Colonic mucosa (tissue), 4 donors: ENCODE measurements around the gene SERPINA7. TPM values are rescaled to one million over a fixed set of nuclear protein-coding genes. Genes with fewer than 3 reads are reported as not detected.
"Not testable (repeated sequence)": the region's sequence is repeated elsewhere in the genome, so short reads cannot be mapped to it uniquely, and the experiment has no call there.

ENCODE experiments used
- DNase-seq: peaks from one replicate; pipeline ENCODE4 v3.0.0-alpha.2; 2020
- H3K27ac ChIP-seq: fragments of 200-600 bp; one replicate; pipeline ENCODE4 v1.8.0; 2021
- H3K27me3 ChIP-seq: fragments of 200-600 bp; one replicate; pipeline ENCODE4 v1.8.0; 2021
- H3K36me3 ChIP-seq: fragments of 200-600 bp; one replicate; pipeline ENCODE4 v1.8.0; 2021
- H3K4me1 ChIP-seq: fragments of 200-600 bp; one replicate; pipeline ENCODE4 v1.8.0; 2021; ENCODE audit warnings: mild to moderate bottlenecking
- H3K4me3 ChIP-seq: fragments of 200-600 bp; one replicate; pipeline ENCODE4 v1.8.0; 2021
- H3K9ac ChIP-seq, 2 donors: one replicate each; pipeline ENCODE4 v1.7.0; 2013; ENCODE audit warnings: control low read depth in 2 of 2, low read depth in 2 of 2, low read length in 2 of 2
- H3K9me3 ChIP-seq: fragments of 200-600 bp; one replicate; pipeline ENCODE4 v1.8.0; 2021
- CTCF ChIP-seq: fragments of 200-600 bp; IDR thresholded peaks from one replicate; pipeline ENCODE4 v1.8.0; 2022; ENCODE audit warnings: antibody characterized with exemption, mild to moderate bottlenecking
- intact Hi-C: fragments of 100-400 bp; cut with DNase I; formaldehyde crosslinking; loops from one replicate; pipeline ENCODE4 v1.14.1; 2022
- total RNA-seq, 2 donors: library from RNA; stranded (reverse); fragmentation: NEBNext Ultra II Directional in 1 of 2; extraction: Animal tissue kit (Norgen Biotek cat#: 25700) in 1 of 2; gene quantifications; one replicate each; pipeline ENCODE4 v1.2.1, GENCODE V29; 2021
- donor health status: healthy.
- donor health status: DM: no; HTN: no; CAD: no.
- donor health status: DM: no; HTN: no; CAD: no.

The SERPINA7 gene
- total RNA-seq, 2 donors from 2014 or later: 0.62 TPM; not detected in 1

GRCh38 chrX:106022238-106022637, 16.3 kb downstream of the SERPINA7 start:
- TF ChIP-seq CTCF: no peak
- no peaks in the 10 kb centered on the region for H3K4me1 ChIP-seq
- intact Hi-C loops: no loop called here
- H3K27ac ChIP-seq: no peak overlapping the region
- H3K9ac ChIP-seq: no peak overlapping the region
- no peaks in the 10 kb centered on the region for H3K36me3 ChIP-seq
- DNase-seq: no peak
- H3K4me3 ChIP-seq: no peak overlapping the region
- H3K9me3 ChIP-seq: no peaks in the 10 kb centered on the region
- H3K27me3 ChIP-seq: no peaks in the 10 kb centered on the region

GRCh38 chrX:106014119-106014775, 24.3 kb downstream of the SERPINA7 start:
- intact Hi-C loops: no loop called here
- Histone ChIP-seq H3K4me1 (no peaks in the 10 kb centered on the region), H3K9me3 (no peaks in the 10 kb centered on the region), H3K9ac (no peak overlapping the region), H3K27ac (no peak overlapping the region), H3K27me3 (no peaks in the 10 kb centered on the region), H3K36me3 (no peaks in the 10 kb centered on the region), H3K4me3 (no peak overlapping the region)
- no peak for DNase-seq
- TF ChIP-seq CTCF: no peak

GRCh38 chrX:106009145-106009544, 29.4 kb downstream of the SERPINA7 start:
- no peak for TF ChIP-seq CTCF
- Histone ChIP-seq H3K9ac (no peak overlapping the region), H3K36me3 (no peaks in the 10 kb centered on the region), H3K27me3 (no peaks in the 10 kb centered on the region), H3K9me3 (no peaks in the 10 kb centered on the region), H3K27ac (no peak overlapping the region), H3K4me1 (no peaks in the 10 kb centered on the region), H3K4me3 (no peak overlapping the region)
- DNase-seq: no peak
- intact Hi-C loops: no loop called here

- H3K9me3 ChIP-seq: no peaks in the 10 kb centered on the region
- H3K9ac ChIP-seq: no peak overlapping the region
- no peak for DNase-seq
- H3K4me1 ChIP-seq: no peaks in the 10 kb centered on the region
- no peaks in the 10 kb centered on the region for H3K27me3 ChIP-seq
- no peaks in the 10 kb centered on the region for H3K36me3 ChIP-seq
- intact Hi-C loops: no loop called here
- TF ChIP-seq CTCF: no peak
- no peak overlapping the region for H3K27ac ChIP-seq
- H3K4me3 ChIP-seq: no peak overlapping the region
Measured at GRCh38 chrX:106007815-106008214, 30.7 kb downstream of the SERPINA7 start.

- TF ChIP-seq CTCF: no peak
- Histone ChIP-seq H3K9ac (no peak overlapping the region), H3K27me3 (no peaks in the 10 kb centered on the region), H3K9me3 (no peaks in the 10 kb centered on the region), H3K4me3 (no peak overlapping the region), H3K27ac (no peak overlapping the region), H3K4me1 (no peaks in the 10 kb centered on the region), H3K36me3 (no peaks in the 10 kb centered on the region)
- no peak for DNase-seq
- intact Hi-C loops: no loop called here
Measured at GRCh38 chrX:106005684-106006083, 32.8 kb downstream of the SERPINA7 start.

- H3K9me3 ChIP-seq, H3K4me3 ChIP-seq, H3K9ac ChIP-seq, H3K4me1 ChIP-seq, H3K27ac ChIP-seq, intact Hi-C loops, DNase-seq, H3K36me3 ChIP-seq, H3K27me3 ChIP-seq: not testable (repeated sequence)
Measured at GRCh38 chrX:106000609-106001008, 37.9 kb downstream of the SERPINA7 start.
